ENCODE results near the gene MAPKAP1. TPM values are rescaled to one million over a fixed set of nuclear protein-coding genes. Genes with fewer than 3 reads are reported as not detected.

The MAPKAP1 gene
- total RNA-seq, 1 experiment from 2014 or later: 55.5 TPM

DNA sequence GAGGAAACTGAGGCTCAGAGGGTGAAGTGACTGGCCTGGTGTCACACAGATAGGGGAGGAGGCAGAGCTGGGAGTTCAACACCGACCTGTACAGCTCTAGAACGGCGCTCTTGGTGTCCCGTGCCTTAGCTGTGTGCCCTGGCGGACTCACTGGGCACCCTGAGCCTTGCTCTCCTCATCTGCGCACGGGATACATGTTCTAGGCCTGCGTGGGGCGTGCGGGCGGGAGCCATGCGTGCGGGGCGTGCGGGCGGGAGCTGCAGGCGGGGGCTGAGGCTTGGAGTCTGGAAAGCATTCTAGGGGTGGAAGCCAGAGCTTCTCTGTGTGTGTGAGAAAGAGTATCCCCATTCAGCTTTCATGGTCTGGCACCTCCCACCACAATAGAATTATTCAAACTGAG, 280.1 kb downstream of the MAPKAP1 start:
- no peaks in the 10 kb centered on the region for H3K27me3 Mint-ChIP-seq (ENCODE audit: unreplicated experiment)
- intact Hi-C loops (cut with micrococcal nuclease; ENCODE audit: unreplicated experiment): no loop called here
- TF ChIP-seq, protein P1, sequence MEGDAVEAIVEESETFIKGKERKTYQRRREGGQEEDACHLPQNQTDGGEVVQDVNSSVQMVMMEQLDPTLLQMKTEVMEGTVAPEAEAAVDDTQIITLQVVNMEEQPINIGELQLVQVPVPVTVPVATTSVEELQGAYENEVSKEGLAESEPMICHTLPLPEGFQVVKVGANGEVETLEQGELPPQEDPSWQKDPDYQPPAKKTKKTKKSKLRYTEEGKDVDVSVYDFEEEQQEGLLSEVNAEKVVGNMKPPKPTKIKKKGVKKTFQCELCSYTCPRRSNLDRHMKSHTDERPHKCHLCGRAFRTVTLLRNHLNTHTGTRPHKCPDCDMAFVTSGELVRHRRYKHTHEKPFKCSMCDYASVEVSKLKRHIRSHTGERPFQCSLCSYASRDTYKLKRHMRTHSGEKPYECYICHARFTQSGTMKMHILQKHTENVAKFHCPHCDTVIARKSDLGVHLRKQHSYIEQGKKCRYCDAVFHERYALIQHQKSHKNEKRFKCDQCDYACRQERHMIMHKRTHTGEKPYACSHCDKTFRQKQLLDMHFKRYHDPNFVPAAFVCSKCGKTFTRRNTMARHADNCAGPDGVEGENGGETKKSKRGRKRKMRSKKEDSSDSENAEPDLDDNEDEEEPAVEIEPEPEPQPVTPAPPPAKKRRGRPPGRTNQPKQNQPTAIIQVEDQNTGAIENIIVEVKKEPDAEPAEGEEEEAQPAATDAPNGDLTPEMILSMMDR (IDR thresholded peaks at IDR 0.05; ENCODE audit: unreplicated experiment): no peak
- H3K4me1 Mint-ChIP-seq (ENCODE audit: low read depth, unreplicated experiment): no peaks in the 10 kb centered on the region
- H3K9me3 Mint-ChIP-seq (ENCODE audit: low read depth, unreplicated experiment): no peaks in the 10 kb centered on the region
- H3K4me3 Mint-ChIP-seq (ENCODE audit: low read depth, unreplicated experiment): no peak overlapping the region
- CTCF ChIA-PET: interaction anchor here (0.5 to 2.1 kb wide), 3 partner anchors 12 to 106 kb away, joined by 3 to 5 read pairs (median 3); no protein-coding TSS in a partner anchor
- H3K36me3 Mint-ChIP-seq (ENCODE audit: insufficient read depth, unreplicated experiment): no peaks in the 10 kb centered on the region
- H3K27ac Mint-ChIP-seq (ENCODE audit: unreplicated experiment): no peak overlapping the region
- no peak for DNase-seq
- BruUV-seq (replicated peaks): no TSS peak

DNA sequence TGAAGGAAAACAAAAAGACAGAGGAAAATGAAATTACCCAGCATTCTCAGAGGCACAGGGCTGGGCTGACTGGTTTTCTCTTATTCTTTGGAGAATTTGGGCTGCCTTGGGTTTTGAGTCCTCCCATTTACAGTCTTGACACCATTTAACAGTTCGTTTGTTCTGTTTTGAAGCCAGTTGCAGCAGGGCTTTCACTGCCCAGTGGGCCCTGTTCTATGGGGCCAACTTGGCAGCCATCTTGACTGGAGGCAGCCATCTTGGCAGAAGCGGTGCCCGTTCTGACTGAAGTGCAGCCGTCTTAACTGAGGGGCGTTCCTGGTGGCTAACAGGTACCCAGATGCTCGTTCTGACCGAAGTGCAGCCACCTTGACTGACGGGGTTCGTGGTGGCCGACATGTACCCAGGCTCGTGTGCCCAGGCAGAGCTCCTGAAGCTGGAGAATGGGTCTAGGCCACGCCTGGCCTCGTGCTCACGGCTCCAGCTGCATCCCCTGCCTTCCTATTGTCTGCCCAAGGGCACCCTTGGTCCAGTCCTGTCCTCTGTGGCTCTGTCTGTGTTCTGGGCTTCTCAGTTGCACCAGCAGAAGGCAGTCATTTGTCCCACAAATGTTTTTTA, 281.0 kb downstream of the MAPKAP1 start:
- no peak for DNase-seq
- BruUV-seq (replicated peaks): no TSS peak
- Mint-ChIP-seq H3K36me3 (ENCODE audit: insufficient read depth, unreplicated experiment) (no peaks in the 10 kb centered on the region), H3K27ac (ENCODE audit: unreplicated experiment) (no peak overlapping the region), H3K4me1 (ENCODE audit: low read depth, unreplicated experiment) (no peaks in the 10 kb centered on the region), H3K9me3 (ENCODE audit: low read depth, unreplicated experiment) (no peaks in the 10 kb centered on the region), H3K4me3 (ENCODE audit: low read depth, unreplicated experiment) (no peak overlapping the region), H3K27me3 (ENCODE audit: unreplicated experiment) (no peaks in the 10 kb centered on the region)
- CTCF ChIA-PET: no interaction called here
- TF ChIP-seq, protein P1 (IDR thresholded peaks at IDR 0.05; ENCODE audit: unreplicated experiment): no peak
- intact Hi-C loops (cut with micrococcal nuclease; ENCODE audit: unreplicated experiment): no loop called here

DNA sequence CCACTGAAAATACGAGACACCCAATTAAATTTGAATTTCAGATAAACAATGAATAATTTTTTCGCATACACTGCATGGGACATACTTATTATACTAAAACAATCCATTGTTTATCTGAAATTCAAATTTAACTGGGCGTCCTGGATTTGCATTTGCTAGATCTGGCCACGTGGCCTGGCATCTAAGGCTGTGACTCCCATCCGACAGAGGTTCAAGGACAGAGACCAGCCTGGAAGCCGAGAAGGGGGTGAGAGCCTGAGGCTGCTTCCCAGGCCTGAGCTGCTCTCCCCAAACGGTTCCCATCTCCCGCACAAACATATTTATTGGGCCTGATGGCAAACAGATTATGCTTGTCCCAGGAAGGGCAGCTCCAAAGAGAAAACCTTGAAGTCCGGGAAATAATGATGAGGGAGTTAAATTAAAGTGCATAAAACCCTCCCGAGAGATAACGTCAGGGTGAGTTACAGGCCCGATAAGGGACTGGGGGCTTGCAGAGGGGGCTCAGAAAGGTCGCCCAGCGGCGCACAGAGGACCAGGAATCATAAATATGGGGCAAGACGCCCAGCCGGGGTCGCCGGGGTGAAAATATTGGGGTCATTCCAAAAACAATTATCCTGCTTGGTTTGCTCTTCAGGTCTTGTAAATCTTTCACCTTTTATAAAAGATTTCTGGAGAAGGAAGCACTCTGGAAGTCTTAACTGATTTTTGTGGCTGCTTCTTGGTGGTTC, 281.7 kb downstream of the MAPKAP1 start:
- TF ChIP-seq, protein P1 (IDR thresholded peaks at IDR 0.05; ENCODE audit: unreplicated experiment): no peak
- CTCF ChIA-PET: no interaction called here
- BruUV-seq (replicated peaks): no TSS peak
- Mint-ChIP-seq H3K27me3 (ENCODE audit: unreplicated experiment) (no peaks in the 10 kb centered on the region), H3K4me3 (ENCODE audit: low read depth, unreplicated experiment) (no peak overlapping the region), H3K4me1 (ENCODE audit: low read depth, unreplicated experiment) (no peaks in the 10 kb centered on the region), H3K27ac (ENCODE audit: unreplicated experiment) (no peak overlapping the region), H3K9me3 (ENCODE audit: low read depth, unreplicated experiment) (no peaks in the 10 kb centered on the region), H3K36me3 (ENCODE audit: insufficient read depth, unreplicated experiment) (no peaks in the 10 kb centered on the region)
- intact Hi-C loops (cut with micrococcal nuclease; ENCODE audit: unreplicated experiment): no loop called here
- no peak for DNase-seq

DNA sequence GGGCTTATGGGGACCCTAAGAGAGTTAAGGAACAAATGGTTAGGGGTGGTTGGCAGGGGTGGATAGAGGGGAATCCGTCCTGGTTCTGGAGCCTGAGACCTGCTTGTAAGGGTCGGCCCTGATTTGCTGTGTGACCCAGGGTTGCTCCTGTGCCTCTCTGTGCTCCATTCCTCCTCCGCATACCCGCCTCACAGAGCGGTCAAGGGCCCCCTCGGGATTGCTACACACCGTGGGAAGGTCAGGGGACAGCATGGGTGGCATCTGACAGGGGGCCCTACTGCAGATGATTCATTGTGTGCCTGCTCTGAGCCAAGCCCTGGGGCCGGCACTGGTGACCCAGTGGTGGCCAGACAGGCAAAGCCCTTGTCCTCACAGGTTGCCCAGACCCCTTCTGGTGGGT, 283.0 kb downstream of the MAPKAP1 start:
- Mint-ChIP-seq H3K4me1 (ENCODE audit: low read depth, unreplicated experiment) (no peaks in the 10 kb centered on the region), H3K4me3 (ENCODE audit: low read depth, unreplicated experiment) (no peak overlapping the region), H3K27ac (ENCODE audit: unreplicated experiment) (no peak overlapping the region), H3K27me3 (ENCODE audit: unreplicated experiment) (no peaks in the 10 kb centered on the region), H3K36me3 (ENCODE audit: insufficient read depth, unreplicated experiment) (no peaks in the 10 kb centered on the region), H3K9me3 (ENCODE audit: low read depth, unreplicated experiment) (no peaks in the 10 kb centered on the region)
- BruUV-seq (replicated peaks): no TSS peak
- TF ChIP-seq, protein P1 (IDR thresholded peaks at IDR 0.05; ENCODE audit: unreplicated experiment): no peak
- intact Hi-C loops (cut with micrococcal nuclease; ENCODE audit: unreplicated experiment): no loop called here
- DNase-seq: no peak
- CTCF ChIA-PET: no interaction called here

Data from Calu3 (cell line).